ENCODE data around the gene ZSCAN2.

The ZSCAN2 gene

GRCh38 chr15:84656972-84657371 lies 56.2 kb downstream of the ZSCAN2 start:
- no peak for DNase-seq
- intact Hi-C loops (cut with DNase I) = loop anchor here (10.0 kb wide), 1 partner anchor 288 kb away; no protein-coding TSS in a partner anchor

- intact Hi-C loops (cut with DNase I) = loop anchor here (10.0 kb wide), 1 partner anchor 287 kb away; no protein-coding TSS in a partner anchor
- DNase-seq = no peak
These were observed 56.9 kb downstream of the ZSCAN2 start for GRCh38 chr15:84657748-84658079.

- intact Hi-C loops (cut with DNase I) = loop anchor here (10.0 kb wide), 1 partner anchor 287 kb away; no protein-coding TSS in a partner anchor
- DNase-seq = peak in 41 of 42 donors; percentile 20 to 86 (median 70)
These were observed 57.4 kb downstream of the ZSCAN2 start, which contains the start of gene NMB for GRCh38 chr15:84658080-84658787. Gene NMB (minus strand): TSS chr15:84658199. CDS start chr15:84658152, 47 bp downstream.

- DNase-seq = no peak
- intact Hi-C loops (cut with DNase I) = loop anchor here (10.0 kb wide), 1 partner anchor 286 kb away; no protein-coding TSS in a partner anchor
These were observed 58.1 kb downstream of the ZSCAN2 start for GRCh38 chr15:84658788-84659411.

DNA sequence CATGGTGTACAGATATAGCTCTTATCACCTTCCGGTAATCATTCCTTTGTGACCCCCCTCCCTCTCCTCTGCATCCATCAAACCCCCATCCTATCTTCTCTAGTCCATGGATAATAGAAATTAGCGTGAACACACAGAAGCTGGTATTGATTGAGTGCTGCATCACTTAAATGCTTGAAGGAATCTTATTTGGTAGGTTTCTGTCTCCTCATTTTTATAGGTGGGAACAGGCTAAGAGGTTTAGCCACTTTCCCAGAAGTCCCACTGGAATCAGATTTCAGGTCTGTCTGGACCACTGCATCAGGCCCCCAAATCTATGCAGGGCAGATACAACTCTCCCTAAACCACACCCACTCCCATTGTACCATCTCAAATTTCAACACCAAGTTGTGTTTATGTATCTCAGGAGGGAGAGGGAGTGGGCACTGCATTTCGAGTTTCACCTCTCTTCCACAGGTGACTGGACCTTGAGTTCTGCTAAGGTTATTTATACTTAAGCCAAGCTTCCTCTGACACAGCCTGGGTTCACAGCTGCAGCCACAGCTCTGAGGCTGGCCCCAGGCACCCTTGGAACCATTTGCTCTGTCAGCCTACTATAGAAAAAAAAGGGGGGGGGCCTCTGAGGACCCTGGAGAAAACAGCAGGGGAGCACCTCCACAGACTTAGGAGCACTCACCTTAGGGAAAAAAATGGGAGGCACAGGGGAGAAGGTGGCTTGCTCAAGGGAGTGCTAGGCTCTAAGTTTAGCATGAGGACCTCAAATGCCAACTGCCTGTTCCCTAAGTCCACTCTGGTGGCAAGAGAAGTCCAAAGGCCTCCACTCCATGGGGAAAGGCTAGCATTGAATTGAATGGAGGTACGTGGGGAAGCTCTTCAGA lies 59.3 kb downstream of the ZSCAN2 start:
- no peak for DNase-seq
- intact Hi-C loops (cut with DNase I) = loop anchor here (10.0 kb wide), 1 partner anchor 285 kb away; no protein-coding TSS in a partner anchor

DNA sequence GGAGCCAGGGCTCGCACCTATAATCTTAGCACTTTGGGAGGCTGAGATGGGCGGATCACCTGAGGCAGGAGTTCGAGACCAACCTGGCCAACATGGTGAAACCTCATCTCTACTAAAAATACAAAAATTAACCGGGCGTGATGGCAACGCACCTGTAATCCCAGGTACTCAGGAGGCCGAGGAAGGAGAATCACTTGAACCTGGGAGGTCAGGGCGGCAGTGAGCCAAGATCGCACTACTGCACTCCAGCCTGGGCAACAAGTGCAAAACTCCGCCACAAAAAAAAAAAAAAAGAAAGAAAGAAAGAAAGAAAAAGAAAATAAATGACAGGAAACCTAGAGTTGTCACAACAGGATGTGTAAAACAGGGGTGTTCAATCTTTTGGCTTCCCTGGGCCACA lies 60.2 kb downstream of the ZSCAN2 start:
- DNase-seq = no peak
- intact Hi-C loops (cut with DNase I) = no loop called here

- DNase-seq = no peak
- intact Hi-C loops (cut with DNase I) = no loop called here
These were observed 65.6 kb downstream of the ZSCAN2 start for GRCh38 chr15:84666373-84666772.

GRCh38 chr15:84668221-84668982 lies 67.6 kb downstream of the ZSCAN2 start:
- intact Hi-C loops (cut with DNase I) = no loop called here
- DNase-seq = no peak

DNA sequence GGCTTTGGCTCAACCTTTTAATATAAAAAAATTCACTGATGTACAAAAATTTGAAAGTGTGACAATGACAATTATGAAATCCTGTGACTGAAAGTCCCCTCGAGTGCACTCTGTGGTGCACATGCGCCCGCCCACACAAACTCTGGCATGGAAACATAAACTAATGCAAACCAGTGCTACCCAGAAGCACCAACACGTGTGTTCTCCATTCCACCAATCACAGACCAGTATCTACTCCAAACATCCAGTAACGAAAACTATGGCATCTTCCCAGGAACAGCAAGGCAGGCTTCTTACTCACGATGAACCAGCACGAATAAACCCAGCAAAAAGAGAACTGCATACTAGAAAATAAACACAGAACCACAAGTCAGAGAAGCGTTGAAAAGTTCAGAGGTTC lies 68.9 kb downstream of the ZSCAN2 start:
- intact Hi-C loops (cut with DNase I) = no loop called here
- DNase-seq = no peak

- no peak for DNase-seq
- intact Hi-C loops (cut with DNase I) = no loop called here
These were observed 70.4 kb downstream of the ZSCAN2 start for GRCh38 chr15:84671211-84671610.

Measured in head of caudate nucleus (tissue), 42 donors.